KOPT-K1 (cell line): ENCODE data around the gene GIT2.
A peak's percentile ranks its signal among the peaks of the same experiment; 100 is the strongest.

ENCODE experiments used
- H3K27ac ChIP-seq: fragments of 200-600 bp; sonication (generic); 2 replicates; pipeline ENCODE4 v1.5.1; 2016; ENCODE audit warnings: antibody characterized with exemption, mild to moderate bottlenecking, low read depth, low read length; ENCODE audit not compliant: poor library complexity, severe bottlenecking
- H3K36me3 ChIP-seq: fragments of 200-600 bp; sonication (generic); 2 replicates; pipeline ENCODE4 v1.5.1; 2017; ENCODE audit warnings: antibody characterized with exemption, mild to moderate bottlenecking, low read length, moderate library complexity; ENCODE audit not compliant: insufficient read depth
- H3K9me3 ChIP-seq: fragments of 200-600 bp; sonication (generic); 2 replicates; pipeline ENCODE4 v1.5.1; 2017; ENCODE audit warnings: antibody characterized with exemption, low read length, mild to moderate bottlenecking; ENCODE audit not compliant: insufficient read depth, poor library complexity, severe bottlenecking

The GIT2 gene

GRCh38 chr12:109995686-109996482, at the start of gene GIT2:
GIT2 (minus strand) TSS chr12:109996368; CDS start chr12:109996224, 144 bp downstream.
- peak within 1 kb of the TSS; percentile 97 for H3K27ac ChIP-seq
- H3K36me3 ChIP-seq: peaks cover 27% of the 10 kb centered on the region
- H3K9me3 ChIP-seq: no peaks in the 10 kb centered on the region

- no peaks in the 10 kb centered on the region for H3K9me3 ChIP-seq
- H3K36me3 ChIP-seq: peaks cover 50% of the 10 kb centered on the region
- H3K27ac ChIP-seq: no peak overlapping the region
These were observed 46.1 kb upstream of the GIT2 start for GRCh38 chr12:110042264-110042663.

GRCh38 chr12:110039085-110039807, 43.1 kb upstream of the GIT2 start:
- H3K9me3 ChIP-seq: no peaks in the 10 kb centered on the region
- peak overlapping the region; percentile 46 for H3K27ac ChIP-seq
- peaks cover 80% of the 10 kb centered on the region for H3K36me3 ChIP-seq

- Histone ChIP-seq H3K36me3 (peaks cover 85% of the 10 kb centered on the region), H3K27ac (no peak overlapping the region)
These were observed 42.5 kb upstream of the GIT2 start for GRCh38 chr12:110038741-110039084.

GRCh38 chr12:110037315-110037714, 41.1 kb upstream of the GIT2 start:
- Histone ChIP-seq H3K9me3 (no peaks in the 10 kb centered on the region), H3K27ac (no peak overlapping the region), H3K36me3 (peaks cover 92% of the 10 kb centered on the region)

More at GRCh38 chr12:110038741-110039084, 42.5 kb upstream of the GIT2 start:
- H3K9me3 ChIP-seq: no peaks in the 10 kb centered on the region

- peaks cover 94% of the 10 kb centered on the region for H3K36me3 ChIP-seq
- H3K9me3 ChIP-seq: no peaks in the 10 kb centered on the region
- no peak overlapping the region for H3K27ac ChIP-seq
These were observed 39.5 kb upstream of the GIT2 start for GRCh38 chr12:110035534-110036104.

GRCh38 chr12:110033888-110034287, 37.7 kb upstream of the GIT2 start:
- no peak overlapping the region for H3K27ac ChIP-seq
- H3K9me3 ChIP-seq: no peaks in the 10 kb centered on the region
- H3K36me3 ChIP-seq: peaks cover 96% of the 10 kb centered on the region

GRCh38 chr12:110029290-110029815, 33.2 kb upstream of the GIT2 start:
- no peaks in the 10 kb centered on the region for H3K9me3 ChIP-seq
- no peak overlapping the region for H3K27ac ChIP-seq
- H3K36me3 ChIP-seq: peaks cover 96% of the 10 kb centered on the region

GRCh38 chr12:110028323-110028722, 32.2 kb upstream of the GIT2 start:
- H3K27ac ChIP-seq: no peak overlapping the region
- H3K36me3 ChIP-seq: peaks cover 96% of the 10 kb centered on the region
- no peaks in the 10 kb centered on the region for H3K9me3 ChIP-seq

GRCh38 chr12:110024051-110024450, 27.9 kb upstream of the GIT2 start:
- peaks cover 100% of the 10 kb centered on the region for H3K36me3 ChIP-seq
- no peak overlapping the region for H3K27ac ChIP-seq

GRCh38 chr12:110023059-110023980, 27.2 kb upstream of the GIT2 start:
- H3K9me3 ChIP-seq: no peaks in the 10 kb centered on the region
- no peak overlapping the region for H3K27ac ChIP-seq
- peaks cover 100% of the 10 kb centered on the region for H3K36me3 ChIP-seq

More at GRCh38 chr12:110024051-110024450, 27.9 kb upstream of the GIT2 start:
- H3K9me3 ChIP-seq: no peaks in the 10 kb centered on the region

- no peaks in the 10 kb centered on the region for H3K9me3 ChIP-seq
- H3K27ac ChIP-seq: no peak overlapping the region
- H3K36me3 ChIP-seq: peaks cover 100% of the 10 kb centered on the region
These were observed 24.8 kb upstream of the GIT2 start for GRCh38 chr12:110020956-110021355.

GRCh38 chr12:110015132-110015531, 19.0 kb upstream of the GIT2 start:
- Histone ChIP-seq H3K9me3 (no peaks in the 10 kb centered on the region), H3K36me3 (peaks cover 80% of the 10 kb centered on the region), H3K27ac (peak overlapping the region; percentile 63)

- Histone ChIP-seq H3K27ac (no peak overlapping the region), H3K36me3 (peaks cover 55% of the 10 kb centered on the region), H3K9me3 (no peaks in the 10 kb centered on the region)
These were observed 16.5 kb upstream of the GIT2 start for GRCh38 chr12:110012659-110013058.
